BLaER1 treated with 17β-estradiol and CSF1 and Interleukin-3, amounts not matched to agents 10 nM and 100 nM (cell line): ENCODE measurements around the gene STRC.

Experiments
- H3K27ac ChIP-seq, 11 experiments: shearing (Covaris generic); formaldehyde crosslinking; 2 replicates each; pipeline ENCODE4 v1.8.1; 2022
- H3K27me3 ChIP-seq, 11 experiments: shearing (Covaris generic); formaldehyde crosslinking; 2 replicates each; pipeline ENCODE4 v1.8.1; 2022
- H3K36me3 ChIP-seq, 11 experiments: shearing (Covaris generic); formaldehyde crosslinking; 2 replicates each; pipeline ENCODE4 v1.8.1; 2022
- H3K4me1 ChIP-seq, 10 experiments: shearing (Covaris generic); formaldehyde crosslinking; 2 replicates each; pipeline ENCODE4 v1.8.1; 2022
- H3K4me2 ChIP-seq, 11 experiments: shearing (Covaris generic); formaldehyde crosslinking; 2 replicates each; pipeline ENCODE4 v1.8.1; 2022
- H3K4me3 ChIP-seq, 10 experiments: shearing (Covaris generic); formaldehyde crosslinking; 2 replicates each; pipeline ENCODE4 v1.8.1; 2022
- H3K9ac ChIP-seq, 11 experiments: shearing (Covaris generic); formaldehyde crosslinking; 2 replicates each; pipeline ENCODE4 v1.8.1; 2022
- H3K9me3 ChIP-seq, 11 experiments: shearing (Covaris generic); formaldehyde crosslinking; replicated peaks in 1 of 11; 2 replicates each; pipeline ENCODE4 v1.8.1; 2022
- H4K20me1 ChIP-seq, 11 experiments: shearing (Covaris generic); formaldehyde crosslinking; 2 replicates each; pipeline ENCODE4 v1.8.1; 2022
- Cebpa-rat ChIP-seq, 11 experiments: shearing (Covaris generic); IDR thresholded peaks; 2 replicates each; pipeline ENCODE4 v1.8.1; 2022

Gene STRC

GRCh38 chr15:43552256-43552655 lies 66.3 kb downstream of the STRC start:
- no peak overlapping the region for H3K27ac ChIP-seq
- no peak overlapping the region for H3K4me2 ChIP-seq
- H4K20me1 ChIP-seq: no peaks in the 10 kb centered on the region
- H3K4me3 ChIP-seq: no peak overlapping the region
- no peaks in the 10 kb centered on the region for H3K4me1 ChIP-seq
- H3K9me3 ChIP-seq: peaks cover 12 to 15% (median 14%) of the 10 kb centered on the region in 11 experiments; a peak in 21 of 22 replicates
- H3K9ac ChIP-seq: no peak overlapping the region
- TF ChIP-seq Cebpa-rat (IDR thresholded peaks at IDR 0.05): no peak
- no peaks in the 10 kb centered on the region for H3K27me3 ChIP-seq
- H3K36me3 ChIP-seq: peaks cover 63 to 97% (median 73%) of the 10 kb centered on the region in 11 experiments

- Histone ChIP-seq H3K9ac (no peak overlapping the region), H3K4me2 (no peak overlapping the region), H3K27ac (no peak overlapping the region), H3K4me1 (no peaks in the 10 kb centered on the region), H4K20me1 (no peaks in the 10 kb centered on the region), H3K4me3 (no peak overlapping the region), H3K27me3 (no peaks in the 10 kb centered on the region), H3K9me3 (peaks cover 12 to 21% (median 14%) of the 10 kb centered on the region in 11 experiments; a peak in 21 of 22 replicates), H3K36me3 (peaks cover 62 to 95% (median 69%) of the 10 kb centered on the region in 11 experiments)
- TF ChIP-seq Cebpa-rat (IDR thresholded peaks at IDR 0.05): no peak
Measured at GRCh38 chr15:43550527-43551363, 67.9 kb downstream of the STRC start.
